Left lung (tissue), 10 donors: ENCODE measurements around the gene SSBP4. TPM values are rescaled to one million over a fixed set of nuclear protein-coding genes. Genes with fewer than 3 reads are reported as not detected.
A peak's percentile ranks its signal among the peaks of the same experiment; 100 is the strongest.
"Not testable (repeated sequence)": the region's sequence is repeated elsewhere in the genome, so short reads cannot be mapped to it uniquely, and the experiment has no call there.

Experiments used
- ATAC-seq: fragments of 200-7000 bp; cut with Tn5 transposase; one replicate; pipeline ENCODE4 v1.9.1; 2020; ENCODE audit warnings: moderate library complexity
- DNase-seq, 4 donors: peaks; one replicate each; pipeline ENCODE4 v3.0.0-alpha.2; 2013 to 2020
- H3K27ac ChIP-seq, 2 donors: fragments of 200-600 bp; sonication (generic) in 1 of 2; one replicate each; pipeline versions ENCODE4 v1.5.0 to v1.8.0; 2020 to 2021
- H3K27me3 ChIP-seq, 2 donors: fragments of 200-600 bp; sonication (generic) in 1 of 2; one replicate each; pipeline versions ENCODE4 v1.5.0 to v1.8.0; 2020 to 2021
- H3K36me3 ChIP-seq, 2 donors: fragments of 200-600 bp; sonication (generic) in 1 of 2; one replicate each; pipeline versions ENCODE4 v1.5.0 to v1.8.0; 2020 to 2021
- H3K4me1 ChIP-seq, 2 donors: fragments of 200-600 bp; one replicate each; pipeline ENCODE4 v1.8.0; 2021
- H3K4me3 ChIP-seq, 2 donors: fragments of 200-600 bp; sonication (generic) in 1 of 2; one replicate each; pipeline versions ENCODE4 v1.5.0 to v1.8.0; 2020 to 2021; ENCODE audit warnings: mild to moderate bottlenecking in 1 of 2
- H3K9me3 ChIP-seq, 2 donors: fragments of 200-600 bp; sonication (generic) in 1 of 2; one replicate each; pipeline versions ENCODE4 v1.5.0 to v1.8.0; 2020 to 2021
- CTCF ChIP-seq, 2 donors: fragments of 200-600 bp; sonication (generic) in 1 of 2; IDR thresholded peaks; one replicate each; pipeline versions ENCODE4 v1.5.0 to v1.8.0; 2021; ENCODE audit warnings: antibody characterized with exemption in 2 of 2
- intact Hi-C, 2 donors: fragments of 100-400 bp; cut with DNase I; formaldehyde crosslinking; loops; one replicate each; pipeline versions ENCODE4 v1.11.2 to v1.14.2; 2022
- polyA plus RNA-seq, 6 donors: library from polyadenylated mRNA; unstranded; fragments of 120-200 nt; gene quantifications; one replicate each; pipeline ENCODE4 v1.2.1, GENCODE V29; 2013; ENCODE audit not compliant: insufficient read length in 6 of 6
- total RNA-seq, 2 donors: library from RNA; stranded (reverse); fragmentation: NEBNext Ultra II Directional; extraction: Animal tissue kit (Norgen Biotek cat#: 25700); gene quantifications; one replicate each; pipeline ENCODE4 v1.2.1, GENCODE V29; 2021
- donor health status: DM: no; HTN: yes; CAD: no.
- donor health status: DM: no; HTN: no; CAD: no.

SSBP4 gene
- total and polyA plus RNA-seq, 8 donors: 49.8 to 99.8 (median 74.5) TPM

- H3K4me1 ChIP-seq: peaks cover 4 to 58% of the 10 kb centered on the region in 2 donors
- peak; percentile 63 for ATAC-seq
- H3K27ac ChIP-seq: peak overlapping the region; percentile 55 to 78
- peak in 3 of 4 donors; percentile 65 to 86 (median 84) for DNase-seq
- no peaks in the 10 kb centered on the region for H3K9me3 ChIP-seq
- H3K27me3 ChIP-seq: no peaks in the 10 kb centered on the region
- no peaks in the 10 kb centered on the region for H3K36me3 ChIP-seq
- no peak overlapping the region for H3K4me3 ChIP-seq
- no peak for TF ChIP-seq CTCF (IDR thresholded peaks at IDR 0.05)
- intact Hi-C loops: no loop called here
These were observed 39.1 kb upstream of the SSBP4 start for GRCh38 chr19:18379803-18380747.

- H3K4me1 ChIP-seq: peaks cover 7 to 57% of the 10 kb centered on the region in 2 donors
- H3K4me3 ChIP-seq: no peak overlapping the region
- no peak for TF ChIP-seq CTCF (IDR thresholded peaks at IDR 0.05)
- H3K27me3 ChIP-seq: no peaks in the 10 kb centered on the region
- ATAC-seq (no peak), DNase-seq (no peak)
- H3K27ac ChIP-seq: peak overlapping the region; percentile 55 to 78
- intact Hi-C loops: no loop called here
- no peaks in the 10 kb centered on the region for H3K9me3 ChIP-seq
- no peaks in the 10 kb centered on the region for H3K36me3 ChIP-seq
These were observed 38.4 kb upstream of the SSBP4 start for GRCh38 chr19:18380843-18381242.

GRCh38 chr19:18383622-18384021 lies 35.6 kb upstream of the SSBP4 start:
- DNase-seq, H3K27me3 ChIP-seq, H3K9me3 ChIP-seq, H3K27ac ChIP-seq, ATAC-seq, H3K36me3 ChIP-seq, intact Hi-C loops, H3K4me3 ChIP-seq: not testable (repeated sequence)
- H3K4me1 ChIP-seq: peaks cover 13 to 65% of the 10 kb centered on the region in 2 donors

- no peaks in the 10 kb centered on the region for H3K9me3 ChIP-seq
- H3K27ac ChIP-seq: no peak overlapping the region
- ATAC-seq: no peak
- peaks cover 16 to 65% of the 10 kb centered on the region in 2 donors for H3K4me1 ChIP-seq
- TF ChIP-seq CTCF (IDR thresholded peaks at IDR 0.05): no peak
- H3K36me3 ChIP-seq: peaks cover 0 to 17% of the 10 kb centered on the region in 2 donors
- no peak for DNase-seq
- no peaks in the 10 kb centered on the region for H3K27me3 ChIP-seq
- H3K4me3 ChIP-seq: no peak overlapping the region
- intact Hi-C loops: no loop called here
These were observed 34.4 kb upstream of the SSBP4 start for GRCh38 chr19:18384775-18385174.

GRCh38 chr19:18385359-18385674 lies 33.9 kb upstream of the SSBP4 start:
- peaks cover 0 to 22% of the 10 kb centered on the region in 2 donors for H3K36me3 ChIP-seq
- no peaks in the 10 kb centered on the region for H3K27me3 ChIP-seq
- no peaks in the 10 kb centered on the region for H3K9me3 ChIP-seq
- DNase-seq (no peak), ATAC-seq (no peak)
- H3K27ac ChIP-seq: peak overlapping the region; percentile 2 to 80
- H3K4me1 ChIP-seq: peaks cover 12 to 65% of the 10 kb centered on the region in 2 donors
- no peak overlapping the region for H3K4me3 ChIP-seq
- intact Hi-C loops: no loop called here
- no peak for TF ChIP-seq CTCF (IDR thresholded peaks at IDR 0.05)
